Body of pancreas (tissue), 4 donors: ENCODE measurements around the gene APOA5.

Experiments used
- CTCF ChIP-seq, 7 experiments: fragments of 450-650 bp in 4 of 7; fragments of 200-600 bp in 3 of 7; sonication (generic) in 3 of 7; IDR thresholded peaks; one replicate each; pipeline ENCODE4 v1.5.1; 2016 to 2019; ENCODE audit warnings: antibody characterized with exemption in 7 of 7
- POLR2A ChIP-seq, 3 donors: fragments of 450-650 bp; IDR thresholded peaks; one replicate each; pipeline ENCODE4 v1.6.1; 2016; ENCODE audit warnings: antibody characterized with exemption in 3 of 3, mild to moderate bottlenecking in 2 of 3

- TF ChIP-seq CTCF (IDR thresholded peaks at IDR 0.05) (no peak), POLR2A (IDR thresholded peaks at IDR 0.05) (no peak)
Observed at GRCh38 chr11:116773203-116774097, 18.2 kb downstream of the APOA5 start.
